HG03571 (cell line): ENCODE results near the gene THBD.

ENCODE experiments used
- ATAC-seq: cut with Tn5 transposase; IDR thresholded peaks from one replicate; pipeline ENCODE4 v1.9.1; 2021; ENCODE audit not compliant: unreplicated experiment

Gene THBD

DNA sequence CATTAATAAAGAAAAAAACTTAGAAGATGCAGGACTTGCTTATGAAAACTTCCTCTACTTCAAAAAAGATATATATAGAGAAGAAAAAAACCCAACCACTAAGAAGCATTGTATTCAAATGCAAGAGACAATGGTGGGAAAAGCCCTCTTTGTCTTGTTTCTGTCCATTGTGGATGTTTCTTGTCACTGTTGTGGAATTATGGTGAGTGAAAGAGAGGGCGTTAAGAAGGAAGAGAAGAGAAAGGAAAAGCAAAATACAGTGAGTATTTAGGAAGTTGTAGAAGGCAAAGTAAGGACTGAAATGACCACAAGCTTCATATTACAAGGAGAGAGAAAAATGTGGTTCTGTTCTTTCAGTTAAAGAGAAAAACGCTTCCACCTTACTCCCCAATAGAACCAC, 14.1 kb upstream of the THBD start:
- no peak for ATAC-seq

DNA sequence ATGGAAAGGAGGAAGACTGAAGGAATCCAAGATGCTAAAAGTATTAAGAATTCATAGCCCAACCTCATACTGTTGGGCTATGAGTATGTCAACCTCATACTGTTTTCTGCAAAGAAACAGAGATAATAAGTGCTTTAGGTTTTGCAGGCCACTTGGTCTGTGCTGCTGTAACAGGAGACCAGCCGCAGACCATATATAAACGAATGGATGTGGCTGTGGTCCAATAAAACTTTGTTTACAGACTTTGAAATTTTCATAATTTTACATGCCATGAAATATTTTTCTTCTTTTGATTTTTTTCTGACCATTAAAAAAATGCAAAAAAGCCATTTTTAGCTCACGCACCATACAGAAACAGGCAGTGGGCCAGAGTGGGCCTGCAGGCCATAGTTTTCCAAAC, 13.7 kb upstream of the THBD start:
- ATAC-seq = no peak

DNA sequence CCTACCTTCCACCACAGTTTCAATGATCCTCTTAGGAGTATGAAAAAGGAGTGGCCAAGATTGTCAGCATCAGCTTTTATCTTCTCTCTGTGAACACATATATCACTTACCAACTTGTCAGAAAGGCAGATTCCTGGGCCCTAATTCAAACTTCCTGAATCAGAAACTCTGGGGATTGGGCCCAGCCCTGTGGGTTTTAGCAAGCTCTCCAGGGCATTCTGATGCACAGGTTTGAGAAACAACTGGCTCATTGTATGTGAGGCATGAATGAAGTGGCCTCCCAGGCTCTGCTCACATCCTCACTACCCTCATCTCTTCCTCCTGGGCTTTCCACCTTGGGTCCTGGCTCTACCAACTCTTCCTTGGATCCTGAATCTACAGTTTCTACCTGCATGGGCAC, 13.2 kb upstream of the THBD start:
- no peak for ATAC-seq

DNA sequence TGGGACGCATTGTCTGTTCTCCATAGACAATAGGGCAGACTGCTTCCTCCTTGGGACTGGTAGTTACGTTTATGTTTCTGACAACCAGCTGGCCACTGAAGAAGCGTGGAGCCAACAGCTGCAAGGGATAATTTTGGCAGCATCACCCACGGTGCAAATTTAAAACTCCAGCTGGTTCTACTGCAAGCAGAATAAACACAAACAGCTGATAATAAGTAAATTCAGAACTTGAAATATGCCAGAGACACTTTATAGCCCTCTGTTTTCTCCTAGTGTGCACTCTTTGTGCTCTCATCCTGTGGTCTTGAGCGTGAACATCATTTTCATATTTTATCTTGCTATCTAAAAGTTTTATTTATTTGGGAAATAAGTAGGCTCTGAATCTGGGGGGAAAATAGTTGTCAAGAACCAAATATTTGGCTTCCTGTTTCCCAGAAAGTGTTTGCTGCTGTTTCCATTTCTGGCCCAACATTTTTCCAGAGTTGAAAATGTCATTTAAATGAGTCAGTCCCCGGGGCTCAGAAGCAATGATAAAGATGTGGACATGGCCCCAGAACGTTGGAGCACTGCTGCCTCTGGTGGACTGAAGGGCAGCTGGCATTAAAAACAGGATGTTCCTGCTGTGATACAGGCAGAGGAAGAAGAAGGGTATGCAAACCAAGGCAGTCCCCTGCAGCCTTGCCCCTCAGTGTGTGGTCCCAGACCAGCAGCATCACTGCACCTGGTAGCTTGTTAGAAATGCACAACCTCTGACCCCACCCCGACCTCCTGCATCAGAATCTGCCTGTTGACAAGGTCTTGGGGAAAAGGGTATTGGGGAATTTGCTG, 12.5 kb upstream of the THBD start:
- no peak for ATAC-seq

DNA sequence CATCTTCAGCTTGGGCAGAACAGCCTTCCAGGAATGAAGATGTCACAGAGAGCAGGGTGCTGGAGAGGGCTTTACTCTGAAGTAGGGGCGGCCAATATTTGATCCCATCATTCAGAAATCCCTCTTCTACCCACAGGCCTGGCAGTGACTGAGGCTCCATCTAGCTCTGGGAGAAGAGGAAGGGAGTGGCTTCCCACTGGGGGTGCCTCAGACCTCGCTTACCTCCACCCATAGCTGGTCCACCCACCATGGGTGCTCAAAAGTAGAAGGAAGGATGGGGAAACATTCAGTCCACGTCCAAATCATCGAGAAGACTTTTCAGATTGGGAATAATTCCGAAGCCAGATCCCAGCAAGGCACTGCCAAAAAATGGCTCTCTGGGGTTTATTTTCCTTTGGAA, 11.8 kb upstream of the THBD start:
- ATAC-seq = no peak

DNA sequence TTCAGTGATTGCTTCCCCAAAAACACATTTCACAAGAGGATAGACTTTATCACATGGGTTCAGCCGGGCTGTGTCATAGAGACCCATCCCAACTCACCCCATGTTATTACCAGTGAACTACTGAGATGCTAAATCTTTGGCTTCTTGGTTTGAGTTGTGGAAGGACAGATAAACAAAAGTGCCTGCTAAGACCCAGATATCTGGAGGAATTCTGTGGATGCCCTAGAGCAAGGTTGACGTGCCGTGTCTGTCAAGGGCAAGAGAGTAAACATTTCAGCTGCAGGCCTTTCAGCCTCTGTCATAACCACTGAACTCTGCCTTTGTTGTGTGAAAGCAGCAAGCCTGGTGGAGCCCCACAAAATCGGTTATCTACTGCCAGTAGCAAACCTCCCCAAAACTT, 11.2 kb upstream of the THBD start:
- ATAC-seq = no peak

DNA sequence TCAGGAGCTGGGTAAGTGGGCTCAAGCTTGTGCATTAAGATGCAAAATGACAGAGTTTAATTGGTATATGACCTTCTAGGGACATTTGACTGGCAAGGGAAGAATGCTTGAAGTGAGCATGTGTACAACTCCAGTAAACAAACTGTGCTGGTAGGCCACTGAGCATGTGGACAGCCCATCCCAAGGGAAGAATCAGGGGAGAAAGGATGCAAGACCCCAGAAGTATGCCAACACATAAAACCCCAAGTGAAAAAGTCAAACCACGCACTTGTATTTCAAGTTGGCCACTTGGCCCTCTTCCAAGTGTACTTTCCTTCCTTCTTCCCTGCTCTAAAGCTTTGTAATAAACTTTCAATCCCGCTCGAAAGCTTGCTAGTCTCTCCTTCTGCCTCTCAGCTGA, 10.4 kb upstream of the THBD start:
- ATAC-seq = no peak

DNA sequence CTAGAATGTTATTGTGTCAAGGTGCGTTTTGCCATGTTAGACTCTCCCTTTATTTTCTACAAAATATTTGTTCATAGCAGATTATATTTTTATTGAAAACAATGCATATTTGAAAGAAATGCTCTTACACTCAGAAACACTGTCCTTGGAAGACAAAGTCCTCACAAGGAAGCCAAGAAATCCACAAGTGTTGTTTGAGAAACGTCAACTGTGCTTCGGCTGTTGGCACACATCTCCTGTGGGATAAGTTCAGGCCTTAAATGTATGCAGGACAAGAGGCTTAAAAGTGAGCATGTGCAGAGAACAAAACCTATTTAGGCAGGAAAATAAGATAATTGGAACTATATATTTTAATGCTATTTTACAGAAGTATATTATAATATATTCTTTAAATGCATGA, 9.5 kb upstream of the THBD start:
- ATAC-seq = no peak

DNA sequence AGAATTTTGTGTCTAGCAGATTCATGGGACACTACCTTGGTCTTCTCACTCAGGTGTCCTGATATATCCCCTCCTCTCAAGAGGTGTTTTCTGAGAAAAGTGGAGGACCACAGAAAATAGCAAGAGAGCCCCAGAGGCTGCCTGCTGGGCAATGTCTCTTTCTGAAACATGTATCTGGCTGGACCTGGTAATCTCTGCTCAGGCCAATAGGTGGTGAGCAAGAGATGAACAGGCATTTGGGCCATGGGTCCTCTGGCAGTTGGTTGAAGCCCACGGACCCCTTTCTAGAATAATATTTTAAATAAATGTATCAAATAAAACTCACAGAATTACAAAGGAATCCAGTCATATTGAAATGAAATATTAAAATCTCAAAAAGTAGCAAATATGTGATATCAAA, 8.8 kb upstream of the THBD start:
- ATAC-seq = no peak

DNA sequence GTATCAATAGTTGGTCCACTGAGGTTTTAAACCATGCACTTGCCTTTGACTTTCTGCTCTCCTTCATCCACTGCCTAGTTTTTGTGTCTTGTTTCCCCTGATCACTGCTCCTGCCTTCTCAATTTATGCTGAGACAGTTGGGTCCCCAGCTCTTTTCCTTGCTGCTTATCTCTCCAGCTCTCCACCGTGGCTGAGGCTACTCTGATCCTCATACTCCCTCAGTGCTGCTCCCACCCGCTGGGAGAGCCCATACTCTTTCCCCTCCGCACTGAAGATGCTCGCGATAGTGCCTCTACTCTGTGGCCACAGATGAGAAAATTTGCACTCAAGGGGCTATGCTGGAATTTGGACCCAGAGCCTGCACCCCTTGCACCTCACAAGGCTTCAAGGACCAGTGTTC, 3.4 kb upstream of the THBD start:
- no peak for ATAC-seq

DNA sequence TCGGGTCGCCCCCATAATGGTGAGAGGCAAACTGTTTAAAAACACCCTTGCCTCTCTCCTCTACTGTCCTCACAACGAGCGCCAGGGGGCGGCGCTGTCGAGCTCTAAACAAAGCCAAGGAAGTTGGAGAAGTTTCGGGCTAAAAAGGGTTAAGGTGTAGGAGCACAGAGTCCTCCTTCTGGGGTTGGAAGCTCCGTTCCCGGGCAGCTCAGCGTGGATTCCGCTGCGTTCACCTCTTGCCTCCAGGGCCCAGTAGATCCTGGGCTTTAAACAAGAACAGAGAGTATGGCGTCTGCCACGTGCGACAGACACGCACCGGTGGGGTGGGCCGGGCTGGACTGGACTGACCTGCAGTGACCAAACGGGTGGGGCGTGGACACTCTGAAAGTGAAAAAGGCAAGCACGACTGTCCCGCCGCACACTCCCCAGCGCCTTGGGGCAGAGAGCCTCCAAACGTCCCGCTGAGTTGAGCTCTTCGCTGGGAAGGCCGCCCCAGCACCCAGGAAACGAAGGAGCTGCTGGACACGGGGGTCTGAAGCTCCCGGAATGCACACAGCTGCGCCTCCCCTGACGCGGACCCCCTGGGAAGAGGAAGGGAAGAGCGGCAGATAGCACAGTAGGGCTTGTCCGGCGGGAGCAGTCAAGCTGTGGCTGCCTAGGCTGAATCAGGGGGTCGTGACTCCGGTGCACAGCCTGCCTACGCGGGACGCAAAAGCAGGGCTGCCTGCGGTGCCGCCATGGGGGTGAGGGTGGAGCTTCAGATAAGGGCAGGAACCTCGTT, 1.6 kb upstream of the THBD start:
- ATAC-seq = no peak

DNA sequence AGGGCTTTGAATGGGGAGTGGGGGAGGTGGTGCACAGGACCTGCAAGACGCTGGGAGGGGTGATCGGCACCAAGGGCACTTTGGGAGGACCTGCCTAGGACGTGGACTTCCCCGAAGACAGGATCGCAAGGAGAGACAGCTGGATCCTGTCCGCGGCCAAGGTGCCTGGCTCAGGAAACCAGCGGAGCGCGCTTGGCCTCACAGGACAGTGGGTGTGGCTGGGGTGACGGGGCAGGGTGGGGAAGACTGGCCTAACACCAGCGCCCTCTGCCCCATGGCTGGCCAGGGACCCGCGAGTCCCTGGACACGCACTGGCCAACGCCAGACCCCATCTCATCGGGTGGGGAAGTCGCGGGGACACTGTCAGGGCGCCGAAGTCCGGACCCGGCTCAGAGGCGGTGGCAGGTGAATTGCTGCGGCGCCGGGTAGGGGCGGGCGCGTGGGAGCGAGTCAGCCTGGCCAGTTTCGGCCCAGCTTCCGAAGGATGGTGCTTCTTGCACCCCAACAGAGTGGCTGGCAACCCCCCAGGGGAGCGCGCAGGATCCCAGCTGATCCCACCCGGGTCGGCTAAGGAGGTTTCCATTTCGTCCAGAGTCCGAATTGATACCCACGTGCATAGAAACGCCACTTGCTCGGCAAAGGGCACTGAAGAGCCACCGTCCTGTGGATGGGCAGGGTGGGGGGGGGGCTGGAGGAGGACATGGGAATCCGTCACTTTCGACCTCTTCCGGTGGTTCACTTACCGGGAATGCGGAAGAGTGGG, 785 bp upstream of the THBD start:
- ATAC-seq = no peak

DNA sequence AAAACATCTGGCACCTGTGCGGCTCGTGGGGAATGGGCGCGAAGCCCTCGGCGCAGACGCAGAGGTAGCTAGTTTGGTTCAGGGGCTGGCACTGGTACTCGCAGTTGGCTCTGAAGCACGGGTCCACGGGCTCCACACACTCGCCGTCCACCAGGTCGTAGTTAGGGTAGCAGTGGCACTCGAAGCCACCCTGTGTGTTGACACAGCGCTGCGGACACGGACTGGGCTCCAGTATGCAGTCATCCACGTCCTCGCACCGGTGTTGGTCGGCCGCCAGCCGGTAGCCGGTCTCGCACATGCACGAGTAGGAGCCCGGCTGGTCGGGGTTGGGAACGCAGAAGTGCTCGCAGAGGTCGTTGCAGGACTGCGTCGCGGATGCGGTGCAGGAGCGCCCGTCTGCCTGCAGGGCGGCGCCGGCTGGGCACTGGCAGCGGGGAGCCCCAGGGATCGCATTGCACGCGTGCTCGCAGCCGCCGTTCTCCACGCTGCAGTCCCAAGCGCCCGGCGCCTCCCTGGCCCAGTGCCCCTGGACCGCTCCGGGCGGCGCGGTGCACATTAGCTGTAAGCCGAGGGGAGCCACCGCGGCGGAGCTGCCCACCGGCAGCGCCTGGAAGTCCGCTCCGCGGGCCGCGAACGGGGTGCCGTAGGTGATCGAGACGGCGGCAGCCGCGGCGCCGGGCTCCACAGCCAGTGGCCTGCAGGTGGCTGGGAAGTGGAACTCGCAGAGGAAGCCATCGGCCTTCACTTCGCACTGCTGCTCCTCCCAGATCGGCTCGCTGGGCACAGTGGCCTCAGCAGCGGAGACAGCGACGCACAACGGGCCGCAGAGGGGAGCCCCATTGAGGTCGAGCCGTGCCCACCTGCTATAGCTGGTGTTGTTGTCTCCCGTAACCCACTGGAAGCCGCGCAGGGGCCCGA, 930 bp downstream of the THBD start:
- no peak for ATAC-seq

DNA sequence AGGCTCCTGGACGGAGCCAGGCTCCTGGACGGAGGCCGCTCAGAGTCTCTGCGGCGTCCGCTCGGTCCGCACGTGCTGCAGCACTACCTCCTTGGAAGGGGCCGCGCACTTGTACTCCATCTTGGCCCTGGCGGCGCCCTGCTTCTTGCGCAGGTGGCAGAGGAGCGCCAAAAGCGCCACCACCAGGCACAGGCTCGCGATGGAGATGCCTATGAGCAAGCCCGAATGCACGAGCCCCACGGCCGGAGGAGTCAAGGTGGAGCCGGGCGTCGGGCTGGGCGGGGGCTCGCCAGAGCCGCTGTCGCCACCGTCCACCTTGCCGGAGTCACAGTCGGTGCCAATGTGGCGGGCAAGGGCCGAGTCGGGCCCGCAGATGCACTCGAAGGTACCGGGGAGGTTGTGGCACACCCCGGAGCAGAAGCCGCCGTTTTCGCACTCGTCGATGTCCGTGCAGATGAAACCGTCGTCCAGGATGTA, 1.7 kb downstream of the THBD start:
- ATAC-seq = no peak

DNA sequence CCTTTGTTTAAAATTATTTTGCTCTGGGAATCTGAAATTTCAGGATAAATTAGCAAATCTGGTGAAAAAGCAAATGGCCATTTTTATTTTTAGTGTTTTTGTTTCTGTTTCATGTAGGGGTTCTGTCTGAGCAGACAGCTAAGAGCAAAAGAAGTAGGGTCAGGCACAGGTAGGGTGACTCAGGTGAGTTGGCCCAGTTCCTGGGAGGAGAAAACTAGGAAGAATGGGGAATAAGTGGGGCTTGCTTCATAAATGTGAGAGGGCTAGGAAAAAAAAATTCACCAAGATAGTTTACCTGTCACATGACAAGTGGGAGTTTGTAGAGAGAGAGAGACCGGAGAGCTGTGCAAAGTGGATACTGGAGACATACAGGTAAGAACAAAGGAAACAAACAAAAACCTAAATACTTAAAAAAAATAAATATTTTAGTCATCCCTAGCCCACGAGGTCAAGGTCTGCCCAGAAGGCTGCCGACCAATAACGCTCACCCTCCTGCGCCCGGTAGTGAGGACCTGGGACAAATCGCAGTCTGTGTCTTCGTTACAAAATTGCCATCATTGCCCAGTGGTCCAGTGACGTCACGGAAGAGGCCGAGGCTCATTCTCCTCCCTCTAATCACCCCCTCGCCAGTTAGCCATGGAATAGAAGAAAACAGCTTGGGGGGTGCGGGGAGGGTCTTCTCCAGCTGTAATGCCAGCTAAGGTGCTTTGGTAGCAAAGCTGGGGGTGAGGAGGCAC, 2.3 kb downstream of the THBD start:
- ATAC-seq = no peak

DNA sequence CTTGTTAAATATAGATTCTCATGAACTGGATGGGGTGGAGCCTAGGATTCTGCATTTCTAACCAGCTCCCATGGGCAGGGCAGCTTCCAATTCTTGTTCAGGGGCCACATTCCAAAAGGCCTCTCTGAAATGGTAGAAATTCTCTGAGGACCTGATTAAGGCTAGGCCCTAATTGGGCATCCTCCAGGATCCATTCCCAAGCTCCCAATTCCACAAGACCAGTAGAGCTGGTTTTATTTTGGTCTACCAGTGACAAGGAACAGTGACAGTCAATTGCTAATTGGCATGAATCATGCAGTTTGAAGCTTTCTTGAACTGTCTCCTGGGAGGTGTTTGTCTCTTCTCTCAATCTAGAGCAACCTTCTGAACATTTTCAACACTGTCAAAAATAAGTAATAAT, 3.0 kb downstream of the THBD start:
- no peak for ATAC-seq

DNA sequence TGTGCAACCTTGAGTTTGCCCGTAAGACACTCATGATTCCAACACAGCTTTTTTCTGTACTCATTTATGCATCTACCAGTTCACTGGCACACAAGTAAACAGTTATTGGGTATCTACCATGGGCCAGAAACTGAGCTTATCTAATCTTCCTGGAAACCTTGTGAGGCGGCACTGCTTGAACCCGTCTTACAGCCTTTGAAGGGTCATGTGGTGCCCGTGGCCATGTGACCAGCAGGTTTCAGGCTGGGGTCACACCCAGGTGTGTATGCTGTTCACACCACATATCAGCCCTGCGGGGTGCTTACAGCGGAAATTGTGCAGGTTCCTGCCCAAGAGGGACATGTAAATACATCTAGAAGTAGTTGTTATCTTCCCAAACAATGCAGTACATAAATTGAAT, 6.1 kb downstream of the THBD start:
- no peak for ATAC-seq

DNA sequence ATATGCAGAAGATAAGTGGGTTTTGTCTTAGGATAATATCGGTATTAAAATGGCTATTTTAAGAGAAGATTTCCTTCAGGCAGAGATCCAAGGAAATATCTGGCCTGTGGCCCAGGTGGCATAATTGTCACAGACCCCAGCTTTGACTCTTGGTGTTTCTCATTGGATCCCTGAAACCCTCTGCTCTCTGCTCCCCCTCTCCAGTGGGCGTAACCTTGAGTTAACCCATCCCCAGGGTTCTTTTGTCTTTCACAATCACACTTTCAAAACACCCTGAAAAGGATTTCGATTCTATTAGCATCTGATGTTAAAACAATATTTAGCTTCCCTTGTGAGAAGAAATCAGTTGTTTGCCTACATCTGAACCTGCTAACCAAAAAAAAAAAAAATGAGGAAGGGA, 7.2 kb downstream of the THBD start:
- ATAC-seq = no peak

DNA sequence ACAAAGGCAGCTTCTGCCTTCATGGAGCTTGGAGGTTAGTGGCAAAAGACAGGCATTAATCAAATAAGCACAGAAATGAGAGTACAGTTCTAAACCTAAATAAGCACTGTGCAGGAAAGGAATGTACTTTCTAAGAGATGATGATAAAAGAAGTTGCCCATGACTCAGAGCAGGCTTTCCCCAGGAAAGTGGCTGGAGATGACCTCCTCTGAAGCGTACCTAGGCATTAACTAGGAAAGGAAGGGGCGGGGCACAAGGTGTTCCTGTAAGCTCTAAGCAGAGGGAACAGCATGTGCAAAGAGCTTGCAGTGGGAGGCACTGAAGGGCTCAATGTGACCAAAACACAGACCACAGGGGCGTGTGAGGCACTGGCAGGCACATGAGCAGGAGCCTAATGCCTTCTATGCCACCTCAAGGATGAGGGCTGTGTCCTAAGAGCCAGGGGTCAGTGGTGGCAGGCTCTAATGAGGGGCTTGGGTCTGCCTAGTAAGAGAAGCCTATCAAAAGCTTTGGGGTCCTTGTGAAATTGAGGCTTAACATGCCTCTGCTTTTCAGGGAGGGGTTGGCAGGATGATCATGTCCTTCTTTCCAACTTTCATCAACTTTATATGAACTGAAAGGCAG, 9.5 kb downstream of the THBD start:
- no peak for ATAC-seq
